SU-DHL-6 (cell line): ENCODE measurements around the gene SFR1.

Source experiments
- H2AFZ ChIP-seq: fragments of 200-600 bp; sonication (generic); 2 replicates; pipeline ENCODE4 v1.6.1; 2014; ENCODE audit warnings: low read depth, mild to moderate bottlenecking, moderate library complexity, mixed read lengths, antibody characterized with exemption, low read length; ENCODE audit not compliant: severe bottlenecking
- H3F3A ChIP-seq: fragments of 200-600 bp; shearing (Covaris generic); 2 replicates; pipeline ENCODE4 v1.6.0; 2016; ENCODE audit warnings: antibody characterized with exemption, mild to moderate bottlenecking; ENCODE audit not compliant: insufficient read depth
- H3K27ac ChIP-seq: fragments of 200-600 bp; sonication (generic); 2 replicates; pipeline ENCODE4 v1.5.1; 2016; ENCODE audit warnings: low read depth, mild to moderate bottlenecking, low read length, moderate library complexity, mixed read lengths
- H3K27me3 ChIP-seq: fragments of 200-600 bp; sonication (generic), shearing (Covaris generic); 2 replicates; pipeline ENCODE4 v1.6.0; 2014; ENCODE audit warnings: mild to moderate bottlenecking, low read length
- H3K36me3 ChIP-seq: fragments of 200-600 bp; sonication (generic); 2 replicates; pipeline ENCODE4 v1.6.1; 2014; ENCODE audit warnings: mild to moderate bottlenecking, low read length, mixed read lengths
- H3K4me2 ChIP-seq: fragments of 300-600, 200-600 bp; shearing (Covaris generic), sonication (generic); 2 replicates; pipeline ENCODE4 v1.6.0; 2014; ENCODE audit warnings: low read length, low read depth, mild to moderate bottlenecking; ENCODE audit not compliant: poor library complexity, severe bottlenecking
- H3K4me3 ChIP-seq: fragments of 200-600 bp; sonication (generic); 2 replicates; pipeline ENCODE4 v1.5.1; 2014; ENCODE audit warnings: antibody characterized with exemption, low read length, mild to moderate bottlenecking, mixed read lengths; ENCODE audit not compliant: insufficient read depth, poor library complexity, severe bottlenecking
- H3K79me2 ChIP-seq: fragments of 200-600 bp; sonication (generic); 2 replicates; pipeline ENCODE4 v1.6.1; 2014; ENCODE audit warnings: mild to moderate bottlenecking, low read length, moderate library complexity; ENCODE audit not compliant: insufficient read depth
- H3K9ac ChIP-seq: fragments of 200-600 bp; sonication (generic); 2 replicates; pipeline ENCODE4 v1.7.0; 2014; ENCODE audit warnings: mild to moderate bottlenecking, low read length
- H3K9me2 ChIP-seq: fragments of 200-600 bp; sonication (generic); replicated peaks from 2 replicates; pipeline ENCODE4 v1.6.1; 2014; ENCODE audit warnings: low read length; ENCODE audit not compliant: insufficient read depth
- H3K9me3 ChIP-seq: fragments of 200-600 bp; sonication (generic); 2 replicates; pipeline ENCODE4 v1.6.1; 2014; ENCODE audit warnings: low read length, mixed read lengths; ENCODE audit not compliant: insufficient read depth
- H4K20me1 ChIP-seq: fragments of 200-600 bp; sonication (generic); 2 replicates; pipeline ENCODE4 v1.6.1; 2014; ENCODE audit warnings: low read depth, mild to moderate bottlenecking, antibody characterized with exemption, low read length, moderate library complexity, mixed read lengths
- CTCF ChIP-seq: fragments of 200-600 bp; sonication (generic); IDR thresholded peaks from one replicate; pipeline ENCODE4 v1.5.1; 2017; ENCODE audit warnings: antibody characterized with exemption, mild to moderate bottlenecking, low read length, moderate library complexity; ENCODE audit not compliant: insufficient read depth, poor library complexity, severe bottlenecking
- EZH2phosphoT487 ChIP-seq: fragments of 200-600 bp; sonication (generic), shearing (Covaris generic); conservative IDR thresholded peaks from 2 replicates; pipeline ENCODE4 v1.6.1; 2018; ENCODE audit warnings: mild to moderate bottlenecking, antibody characterized with exemption, low read length, moderate library complexity, mixed read lengths

The SFR1 gene

GRCh38 chr10:104100795-104101194 is 21.2 kb upstream of the SFR1 start:
- no peaks in the 10 kb centered on the region for H3F3A ChIP-seq
- TF ChIP-seq CTCF (no peak), EZH2phosphoT487 (no peak)
- H3K9me3 ChIP-seq = no peaks in the 10 kb centered on the region
- H3K36me3 ChIP-seq = no peaks in the 10 kb centered on the region
- no peaks in the 10 kb centered on the region for H3K79me2 ChIP-seq
- H3K9me2 ChIP-seq = no peaks in the 10 kb centered on the region
- H3K4me2 ChIP-seq = no peak overlapping the region
- H4K20me1 ChIP-seq = no peaks in the 10 kb centered on the region
- H3K4me3 ChIP-seq = no peak overlapping the region
- H3K9ac ChIP-seq = no peak overlapping the region
- H3K27ac ChIP-seq = no peak overlapping the region
- no peak overlapping the region for H2AFZ ChIP-seq
- H3K27me3 ChIP-seq = no peaks in the 10 kb centered on the region

DNA sequence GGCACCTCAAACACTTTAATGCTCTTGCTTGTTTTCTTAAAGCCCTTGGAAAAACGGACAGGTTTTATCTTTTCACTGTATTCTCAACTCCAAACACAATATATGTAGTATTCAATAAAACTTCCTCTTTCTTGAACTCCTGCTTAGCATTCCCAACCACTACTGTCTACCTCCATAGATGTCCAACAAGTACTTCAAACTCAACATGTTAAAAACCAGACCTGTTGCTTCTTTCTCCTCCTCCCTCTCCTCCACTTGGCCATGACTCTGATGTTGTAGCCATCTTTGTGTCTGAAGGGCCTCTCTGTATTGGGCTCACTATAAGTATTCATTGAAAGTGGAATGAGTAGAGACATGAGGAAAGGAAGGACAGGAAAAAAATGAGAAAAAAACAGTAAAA is 20.1 kb upstream of the SFR1 start:
- no peaks in the 10 kb centered on the region for H3K27me3 ChIP-seq
- no peaks in the 10 kb centered on the region for H3K9me2 ChIP-seq
- H3K4me3 ChIP-seq = no peak overlapping the region
- H3F3A ChIP-seq = no peaks in the 10 kb centered on the region
- H4K20me1 ChIP-seq = no peaks in the 10 kb centered on the region
- no peak overlapping the region for H2AFZ ChIP-seq
- no peaks in the 10 kb centered on the region for H3K79me2 ChIP-seq
- H3K4me2 ChIP-seq = no peak overlapping the region
- TF ChIP-seq EZH2phosphoT487 (no peak), CTCF (no peak)
- no peak overlapping the region for H3K27ac ChIP-seq
- no peaks in the 10 kb centered on the region for H3K36me3 ChIP-seq
- no peaks in the 10 kb centered on the region for H3K9me3 ChIP-seq
- H3K9ac ChIP-seq = no peak overlapping the region

- Histone ChIP-seq H2AFZ (no peak overlapping the region), H3K36me3 (no peaks in the 10 kb centered on the region), H3K4me2 (no peak overlapping the region), H3K27ac (no peak overlapping the region), H3F3A (no peaks in the 10 kb centered on the region), H3K27me3 (no peaks in the 10 kb centered on the region), H4K20me1 (no peaks in the 10 kb centered on the region), H3K9me3 (no peaks in the 10 kb centered on the region), H3K9ac (no peak overlapping the region), H3K9me2 (no peaks in the 10 kb centered on the region), H3K4me3 (no peak overlapping the region), H3K79me2 (no peaks in the 10 kb centered on the region)
- no peak for TF ChIP-seq CTCF
- no peak for TF ChIP-seq EZH2phosphoT487
These were observed 18.0 kb upstream of the SFR1 start for GRCh38 chr10:104103956-104104355.
